ENCODE results near the gene AUTS2.

The AUTS2 gene

DNA sequence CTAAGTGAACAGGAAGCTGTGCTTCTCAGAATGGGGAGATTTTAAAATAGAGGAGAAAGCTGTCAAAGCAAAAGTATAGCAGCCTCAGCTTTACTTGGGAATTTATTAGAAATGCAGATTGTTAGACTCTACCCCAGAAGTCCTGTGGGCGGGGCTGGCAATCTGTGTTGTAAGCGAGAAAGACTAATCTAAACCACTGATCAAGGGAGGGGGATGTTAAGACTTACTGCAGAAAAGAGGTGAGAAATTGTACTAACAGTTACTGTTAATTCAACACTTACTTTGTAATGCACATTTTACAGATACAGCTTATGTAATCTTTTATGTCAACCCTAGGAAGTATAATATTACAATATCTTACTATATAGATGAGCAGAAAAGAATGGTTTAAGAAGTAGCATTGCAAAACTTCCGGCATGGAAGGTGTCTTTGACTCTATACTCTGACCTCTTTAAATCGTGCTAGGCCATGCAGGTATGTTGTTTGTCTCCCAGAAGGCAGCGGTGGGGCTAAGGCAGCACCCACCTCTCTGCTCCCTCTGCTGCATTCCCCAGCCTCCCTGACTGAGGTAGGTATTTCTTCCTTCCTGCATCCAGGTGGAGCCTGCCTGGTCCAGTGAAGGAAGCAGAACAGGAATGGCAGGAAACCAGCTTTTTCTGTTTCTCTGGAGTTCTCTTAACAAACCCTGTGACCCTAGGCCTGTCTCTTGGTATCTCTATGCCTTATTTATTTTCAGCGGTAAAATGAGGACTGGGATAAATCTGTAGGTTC is 462.2 kb downstream of the AUTS2 start:
- TF ChIP-seq, protein P1, sequence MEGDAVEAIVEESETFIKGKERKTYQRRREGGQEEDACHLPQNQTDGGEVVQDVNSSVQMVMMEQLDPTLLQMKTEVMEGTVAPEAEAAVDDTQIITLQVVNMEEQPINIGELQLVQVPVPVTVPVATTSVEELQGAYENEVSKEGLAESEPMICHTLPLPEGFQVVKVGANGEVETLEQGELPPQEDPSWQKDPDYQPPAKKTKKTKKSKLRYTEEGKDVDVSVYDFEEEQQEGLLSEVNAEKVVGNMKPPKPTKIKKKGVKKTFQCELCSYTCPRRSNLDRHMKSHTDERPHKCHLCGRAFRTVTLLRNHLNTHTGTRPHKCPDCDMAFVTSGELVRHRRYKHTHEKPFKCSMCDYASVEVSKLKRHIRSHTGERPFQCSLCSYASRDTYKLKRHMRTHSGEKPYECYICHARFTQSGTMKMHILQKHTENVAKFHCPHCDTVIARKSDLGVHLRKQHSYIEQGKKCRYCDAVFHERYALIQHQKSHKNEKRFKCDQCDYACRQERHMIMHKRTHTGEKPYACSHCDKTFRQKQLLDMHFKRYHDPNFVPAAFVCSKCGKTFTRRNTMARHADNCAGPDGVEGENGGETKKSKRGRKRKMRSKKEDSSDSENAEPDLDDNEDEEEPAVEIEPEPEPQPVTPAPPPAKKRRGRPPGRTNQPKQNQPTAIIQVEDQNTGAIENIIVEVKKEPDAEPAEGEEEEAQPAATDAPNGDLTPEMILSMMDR (IDR thresholded peaks at IDR 0.05; ENCODE audit: low read depth, low read length, missing control alignments), result no peak
- no peak for DNase-seq (ENCODE audit: extremely low read depth, low read depth)
- no peak overlapping the region for H3K4me3 ChIP-seq (replicated peaks; ENCODE audit: low read depth, low read length)

DNA sequence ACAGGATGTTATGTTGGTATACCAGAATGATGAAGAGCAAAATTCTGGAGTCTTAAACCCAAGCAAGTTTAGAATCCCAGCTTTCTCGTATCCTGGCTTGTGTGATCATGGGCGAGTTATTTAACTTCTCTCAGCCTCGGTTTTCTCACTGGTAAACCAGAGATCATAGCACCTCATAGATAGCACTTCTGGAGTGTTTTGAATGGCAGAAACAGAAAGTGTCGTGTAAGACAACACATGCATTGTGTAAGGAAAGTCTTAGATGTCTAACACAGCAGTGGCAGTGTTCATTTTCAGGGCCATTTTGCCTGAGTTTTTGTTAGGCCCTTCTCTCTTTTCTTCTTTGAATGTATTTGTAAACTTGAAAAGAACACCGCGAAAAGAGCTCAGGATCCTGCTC is 465.1 kb downstream of the AUTS2 start:
- DNase-seq (ENCODE audit: extremely low read depth, low read depth), result no peak
- no peak overlapping the region for H3K4me3 ChIP-seq (replicated peaks; ENCODE audit: low read depth, low read length)
- TF ChIP-seq, protein P1 (IDR thresholded peaks at IDR 0.05; ENCODE audit: low read depth, low read length, missing control alignments), result no peak

DNA sequence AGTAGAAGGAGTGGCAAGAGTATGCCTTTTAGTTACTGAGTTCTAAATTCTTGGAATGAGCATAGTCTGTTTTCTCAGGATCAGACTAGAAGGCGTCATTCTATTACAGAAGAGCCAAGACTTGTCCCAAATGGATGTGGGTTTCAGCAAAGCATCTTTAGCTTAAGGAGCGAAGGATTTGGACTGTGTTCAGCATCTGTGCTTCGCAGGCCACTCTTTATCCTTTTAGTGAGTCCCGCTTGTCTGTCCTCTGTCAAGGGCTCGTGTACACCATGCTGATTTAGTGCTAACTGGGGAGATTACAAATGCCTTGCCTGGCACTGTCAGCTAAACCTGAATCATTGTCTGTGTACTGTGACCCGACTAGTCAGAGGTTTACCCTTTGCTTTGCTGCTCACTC is 465.7 kb downstream of the AUTS2 start:
- H3K4me3 ChIP-seq (replicated peaks; ENCODE audit: low read depth, low read length), result no peak overlapping the region
- TF ChIP-seq, protein P1 (IDR thresholded peaks at IDR 0.05; ENCODE audit: low read depth, low read length, missing control alignments), result no peak
- DNase-seq (ENCODE audit: extremely low read depth, low read depth), result no peak

DNA sequence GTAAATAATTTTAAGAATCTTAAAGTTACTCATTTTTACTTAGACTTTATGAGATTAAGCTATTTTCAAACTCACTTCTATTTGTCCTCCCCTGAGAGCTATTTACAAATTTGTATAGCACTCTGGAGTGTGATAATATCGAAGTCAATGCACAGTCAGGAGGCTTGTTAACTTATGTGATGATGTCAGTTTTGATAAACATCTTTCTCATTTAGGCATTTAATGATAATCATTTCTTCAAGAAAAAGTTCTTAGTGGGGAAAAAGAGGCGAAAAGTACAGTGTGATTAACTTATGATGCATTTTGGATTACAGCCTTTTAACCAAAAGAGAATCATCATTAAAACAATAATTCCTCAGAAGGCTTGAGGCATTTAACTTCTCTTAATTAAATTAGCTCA is 468.6 kb downstream of the AUTS2 start:
- no peak for DNase-seq (ENCODE audit: extremely low read depth, low read depth)
- H3K4me3 ChIP-seq (replicated peaks; ENCODE audit: low read depth, low read length), result no peak overlapping the region
- TF ChIP-seq, protein P1 (IDR thresholded peaks at IDR 0.05; ENCODE audit: low read depth, low read length, missing control alignments), result no peak

DNA sequence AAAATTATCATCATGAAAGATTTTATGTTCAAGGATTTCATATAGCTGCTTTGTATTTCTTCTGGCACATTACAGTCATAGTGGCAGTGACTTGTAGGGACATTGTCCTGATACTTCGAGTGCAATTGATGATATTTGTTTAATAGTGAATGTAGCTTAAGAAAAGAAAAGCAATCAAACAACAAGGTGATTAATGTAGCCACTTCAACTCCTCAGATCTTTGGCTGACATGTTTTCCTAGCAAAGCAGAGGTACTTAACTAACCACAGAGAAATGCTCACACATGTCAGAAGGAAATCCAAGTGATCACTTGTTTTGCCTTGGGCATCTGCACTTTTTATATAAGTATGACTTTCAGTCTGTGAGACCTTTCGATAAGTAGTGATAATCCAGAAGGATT is 470.3 kb downstream of the AUTS2 start:
- TF ChIP-seq, protein P1 (IDR thresholded peaks at IDR 0.05; ENCODE audit: low read depth, low read length, missing control alignments), result no peak
- DNase-seq (ENCODE audit: extremely low read depth, low read depth), result no peak
- H3K4me3 ChIP-seq (replicated peaks; ENCODE audit: low read depth, low read length), result no peak overlapping the region

DNA sequence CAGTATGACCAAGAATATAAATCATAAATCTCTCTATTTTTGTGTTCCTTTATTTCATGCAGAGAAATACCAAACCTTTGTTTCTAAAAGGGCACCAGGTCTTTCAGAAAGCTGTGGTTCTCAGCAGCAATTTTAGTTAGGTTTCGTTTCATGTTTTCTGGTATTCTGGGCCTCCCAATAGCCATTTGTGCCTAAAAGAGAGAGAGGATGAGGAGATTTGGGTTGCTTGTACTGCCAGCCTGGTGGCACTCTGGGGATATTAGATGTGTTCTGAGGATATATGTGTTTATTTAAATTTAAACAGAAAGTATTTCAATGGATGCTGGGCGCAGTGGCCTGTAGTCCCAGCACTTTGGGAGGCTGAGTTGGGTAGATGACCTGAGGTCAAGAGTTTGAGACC is 471.7 kb downstream of the AUTS2 start:
- TF ChIP-seq, protein P1 (IDR thresholded peaks at IDR 0.05; ENCODE audit: low read depth, low read length, missing control alignments), result no peak
- H3K4me3 ChIP-seq (replicated peaks; ENCODE audit: low read depth, low read length), result no peak overlapping the region
- DNase-seq (ENCODE audit: extremely low read depth, low read depth), result no peak

DNA sequence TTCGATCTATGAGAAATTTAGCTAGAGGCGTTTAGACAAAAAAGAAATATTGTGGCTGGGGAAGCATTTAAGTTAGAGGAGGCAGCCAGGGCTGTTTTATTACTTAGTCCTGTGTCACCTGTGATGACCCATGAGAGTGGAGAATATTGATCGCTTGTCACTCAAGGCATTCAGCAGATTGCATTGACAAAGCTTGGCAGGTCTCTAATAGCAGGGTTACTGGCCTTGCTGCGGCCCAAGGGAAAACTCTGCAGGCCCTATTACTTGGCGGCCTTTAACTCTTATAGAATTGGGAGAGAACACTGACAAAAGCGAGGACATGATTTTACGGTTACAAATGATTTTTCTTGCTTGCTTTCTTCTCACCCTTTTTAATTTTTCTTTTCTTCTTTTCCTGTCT is 473.5 kb downstream of the AUTS2 start:
- no peak overlapping the region for H3K4me3 ChIP-seq (replicated peaks; ENCODE audit: low read depth, low read length)
- no peak for DNase-seq (ENCODE audit: extremely low read depth, low read depth)
- TF ChIP-seq, protein P1 (IDR thresholded peaks at IDR 0.05; ENCODE audit: low read depth, low read length, missing control alignments), result no peak

All from HFF-Myc (cell line).